BLaER1 (cell line): ENCODE data around the gene PALLD.

ENCODE experiments used
- H3K27ac ChIP-seq: shearing (Covaris generic); formaldehyde crosslinking; 2 replicates; pipeline ENCODE4 v1.8.1; 2022
- H3K27me3 ChIP-seq: shearing (Covaris generic); formaldehyde crosslinking; 2 replicates; pipeline ENCODE4 v1.8.1; 2022
- H3K36me3 ChIP-seq: shearing (Covaris generic); formaldehyde crosslinking; 2 replicates; pipeline ENCODE4 v1.8.1; 2022
- H3K4me1 ChIP-seq: shearing (Covaris generic); formaldehyde crosslinking; 2 replicates; pipeline ENCODE4 v1.8.1; 2022
- H3K4me2 ChIP-seq: shearing (Covaris generic); formaldehyde crosslinking; 2 replicates; pipeline ENCODE4 v1.8.1; 2022
- H3K4me3 ChIP-seq: shearing (Covaris generic); formaldehyde crosslinking; 2 replicates; pipeline ENCODE4 v1.8.1; 2022
- H3K9ac ChIP-seq: shearing (Covaris generic); formaldehyde crosslinking; 2 replicates; pipeline ENCODE4 v1.8.1; 2022
- H3K9me3 ChIP-seq: shearing (Covaris generic); formaldehyde crosslinking; 2 replicates; pipeline ENCODE4 v1.8.1; 2022
- H4K20me1 ChIP-seq: shearing (Covaris generic); formaldehyde crosslinking; 2 replicates; pipeline ENCODE4 v1.8.1; 2022
- Cebpa-rat ChIP-seq: shearing (Covaris generic); IDR thresholded peaks from 2 replicates; pipeline ENCODE4 v1.8.1; 2022

PALLD gene

DNA sequence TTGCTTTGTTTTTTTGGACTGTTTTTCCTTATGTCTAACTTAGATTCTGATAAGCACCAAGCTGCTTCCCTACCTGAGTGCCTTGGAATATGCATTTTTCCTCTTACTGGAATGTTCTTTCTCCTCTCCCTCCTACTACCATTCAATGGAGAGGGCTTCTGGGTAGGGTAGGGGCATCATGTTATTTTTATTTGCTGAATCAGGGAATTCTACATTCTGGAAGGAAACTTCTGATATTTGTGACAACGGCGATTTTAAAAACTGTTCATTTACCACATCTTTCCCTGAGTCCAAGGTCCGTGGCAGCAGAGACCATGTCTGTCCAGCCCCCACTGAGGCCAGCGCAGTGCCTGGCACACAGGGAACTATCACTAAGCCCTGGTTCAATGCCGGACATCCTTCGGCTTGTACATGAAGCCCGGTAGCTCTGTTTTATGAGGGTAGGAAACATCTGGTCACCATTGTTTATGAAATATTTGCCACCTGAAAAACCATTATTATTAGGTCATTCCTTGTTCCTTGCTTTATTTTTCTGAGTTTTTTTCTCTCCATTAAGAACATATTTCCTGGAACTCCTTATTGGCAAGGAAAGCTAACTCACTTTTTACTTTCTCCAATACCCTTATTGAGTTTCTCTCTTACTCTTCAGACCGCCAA lies 57.0 kb downstream of the PALLD start:
- TF ChIP-seq Cebpa-rat = no peak
- H3K27me3 ChIP-seq = no peaks in the 10 kb centered on the region
- H3K36me3 ChIP-seq = no peaks in the 10 kb centered on the region
- H3K9ac ChIP-seq = no peak overlapping the region
- no peak overlapping the region for H3K4me3 ChIP-seq
- no peak overlapping the region for H3K27ac ChIP-seq
- no peaks in the 10 kb centered on the region for H3K9me3 ChIP-seq
- H4K20me1 ChIP-seq = no peaks in the 10 kb centered on the region
- no peaks in the 10 kb centered on the region for H3K4me1 ChIP-seq
- no peak overlapping the region for H3K4me2 ChIP-seq

DNA sequence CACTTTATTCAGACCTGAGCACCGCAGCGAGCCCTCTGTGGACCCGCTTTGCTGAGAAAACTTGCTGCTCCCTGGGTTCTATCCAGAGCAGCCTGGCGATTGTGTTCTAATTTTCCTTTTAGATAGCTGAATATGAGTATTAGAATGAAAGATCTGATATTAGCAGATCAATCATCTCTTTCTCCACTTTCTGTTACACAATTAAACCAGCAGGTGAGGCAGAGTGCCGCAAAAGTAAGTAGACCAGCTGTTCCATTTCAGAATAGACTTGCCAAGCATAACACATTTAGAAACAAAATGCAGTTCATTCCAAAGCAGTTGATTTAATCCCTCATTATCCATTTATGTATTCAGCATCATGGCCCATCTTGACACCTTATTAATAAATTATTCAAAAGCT lies 58.6 kb downstream of the PALLD start:
- Histone ChIP-seq H3K4me3 (no peak overlapping the region), H3K4me1 (no peaks in the 10 kb centered on the region), H3K4me2 (no peak overlapping the region), H3K27ac (no peak overlapping the region), H4K20me1 (no peaks in the 10 kb centered on the region), H3K9ac (no peak overlapping the region), H3K36me3 (no peaks in the 10 kb centered on the region), H3K27me3 (no peaks in the 10 kb centered on the region), H3K9me3 (no peaks in the 10 kb centered on the region)
- TF ChIP-seq Cebpa-rat = no peak

DNA sequence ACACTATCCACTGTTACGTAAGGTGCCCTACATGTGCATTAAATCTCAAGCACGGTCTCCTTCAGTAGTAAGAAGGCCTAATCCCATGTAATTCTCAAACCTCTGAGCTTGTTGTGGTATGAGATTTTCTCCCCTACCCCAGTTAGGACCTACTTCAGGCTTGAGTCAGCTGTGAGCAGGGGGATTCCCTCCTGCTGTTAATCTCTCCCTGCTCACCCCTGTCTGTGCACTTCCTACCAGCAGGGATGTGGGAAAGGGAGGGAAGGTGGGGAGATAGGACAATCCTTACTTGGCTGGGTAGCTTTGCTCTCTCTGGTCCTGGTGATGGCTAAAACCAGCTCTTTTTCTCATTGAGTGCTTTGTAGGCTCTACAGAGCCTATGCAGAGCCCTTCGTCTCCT lies 60.8 kb downstream of the PALLD start:
- H3K27ac ChIP-seq = no peak overlapping the region
- no peak for TF ChIP-seq Cebpa-rat
- H3K36me3 ChIP-seq = no peaks in the 10 kb centered on the region
- no peaks in the 10 kb centered on the region for H3K27me3 ChIP-seq
- no peaks in the 10 kb centered on the region for H3K4me1 ChIP-seq
- H3K9ac ChIP-seq = no peak overlapping the region
- H4K20me1 ChIP-seq = no peaks in the 10 kb centered on the region
- no peak overlapping the region for H3K4me2 ChIP-seq
- no peaks in the 10 kb centered on the region for H3K9me3 ChIP-seq
- H3K4me3 ChIP-seq = no peak overlapping the region

DNA sequence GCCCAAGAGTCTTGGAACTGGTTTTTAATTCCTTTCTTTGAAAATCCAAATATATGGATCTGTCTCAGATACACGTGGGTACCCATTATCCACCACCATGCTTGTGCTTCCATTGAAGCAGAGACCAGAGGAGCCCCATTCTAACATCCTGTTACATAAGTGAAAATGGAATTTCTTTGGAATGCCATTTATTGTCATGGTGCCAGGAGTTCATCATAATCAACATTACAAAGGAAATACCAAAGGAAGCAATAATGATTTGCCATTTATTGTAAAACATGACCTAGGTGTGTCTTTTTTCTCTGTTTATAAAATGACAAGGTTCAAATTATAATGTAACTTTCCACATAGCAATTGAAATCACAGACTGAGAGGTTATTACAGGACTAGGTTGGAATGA lies 61.7 kb downstream of the PALLD start:
- no peak overlapping the region for H3K4me3 ChIP-seq
- no peaks in the 10 kb centered on the region for H3K4me1 ChIP-seq
- H3K9ac ChIP-seq = no peak overlapping the region
- H3K36me3 ChIP-seq = no peaks in the 10 kb centered on the region
- H3K4me2 ChIP-seq = no peak overlapping the region
- H3K27ac ChIP-seq = no peak overlapping the region
- H3K27me3 ChIP-seq = no peaks in the 10 kb centered on the region
- no peaks in the 10 kb centered on the region for H3K9me3 ChIP-seq
- TF ChIP-seq Cebpa-rat = no peak
- no peaks in the 10 kb centered on the region for H4K20me1 ChIP-seq

DNA sequence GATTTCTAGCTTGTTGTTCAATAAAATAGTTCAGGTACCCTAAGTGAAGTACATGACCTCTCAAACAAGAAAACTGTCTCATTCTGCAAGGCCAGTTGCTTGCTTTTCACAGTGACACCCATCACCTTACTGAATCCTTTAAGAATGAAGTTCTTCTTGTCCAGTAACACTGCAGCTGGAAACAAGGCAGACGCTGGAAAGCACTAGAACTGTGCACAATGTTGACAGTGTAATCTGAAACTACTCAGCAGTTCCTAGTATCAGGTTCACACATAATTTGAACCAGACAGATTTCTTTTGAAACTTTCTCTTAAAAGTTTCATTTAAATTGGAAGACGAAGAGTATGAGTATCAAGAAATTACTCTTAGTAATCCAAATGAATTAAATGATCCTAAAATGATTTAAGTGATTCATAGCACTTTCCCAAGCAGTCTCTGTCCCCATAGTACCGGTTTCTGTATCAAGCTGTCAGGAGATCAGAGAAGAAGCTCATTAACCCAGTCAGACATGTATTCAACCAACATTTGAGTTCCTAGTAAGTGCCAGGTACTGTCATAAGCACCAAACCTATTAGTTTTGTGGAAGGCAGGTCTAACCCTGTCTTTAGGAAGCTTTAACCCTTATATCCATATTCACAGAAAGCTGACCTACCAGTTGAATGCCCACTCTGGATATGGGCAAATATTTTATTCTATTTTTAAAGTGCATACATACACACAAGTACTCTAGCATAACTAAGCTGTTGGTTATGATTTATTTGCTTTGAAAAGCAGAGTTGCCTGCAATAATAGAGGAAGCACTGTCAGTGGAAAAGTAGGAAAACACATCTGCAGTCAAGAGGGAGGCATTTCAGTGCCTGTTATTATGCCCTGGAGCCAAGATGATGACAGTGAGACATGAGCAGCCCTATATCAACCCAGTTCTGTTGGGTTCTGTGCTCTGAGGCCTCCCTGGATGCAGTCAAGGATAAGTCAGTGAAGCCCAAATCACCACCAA lies 63.6 kb downstream of the PALLD start:
- no peaks in the 10 kb centered on the region for H3K27me3 ChIP-seq
- no peak overlapping the region for H3K27ac ChIP-seq
- TF ChIP-seq Cebpa-rat = no peak
- no peaks in the 10 kb centered on the region for H3K9me3 ChIP-seq
- H3K36me3 ChIP-seq = no peaks in the 10 kb centered on the region
- H3K9ac ChIP-seq = no peak overlapping the region
- no peak overlapping the region for H3K4me2 ChIP-seq
- no peaks in the 10 kb centered on the region for H3K4me1 ChIP-seq
- H3K4me3 ChIP-seq = no peak overlapping the region
- no peaks in the 10 kb centered on the region for H4K20me1 ChIP-seq

DNA sequence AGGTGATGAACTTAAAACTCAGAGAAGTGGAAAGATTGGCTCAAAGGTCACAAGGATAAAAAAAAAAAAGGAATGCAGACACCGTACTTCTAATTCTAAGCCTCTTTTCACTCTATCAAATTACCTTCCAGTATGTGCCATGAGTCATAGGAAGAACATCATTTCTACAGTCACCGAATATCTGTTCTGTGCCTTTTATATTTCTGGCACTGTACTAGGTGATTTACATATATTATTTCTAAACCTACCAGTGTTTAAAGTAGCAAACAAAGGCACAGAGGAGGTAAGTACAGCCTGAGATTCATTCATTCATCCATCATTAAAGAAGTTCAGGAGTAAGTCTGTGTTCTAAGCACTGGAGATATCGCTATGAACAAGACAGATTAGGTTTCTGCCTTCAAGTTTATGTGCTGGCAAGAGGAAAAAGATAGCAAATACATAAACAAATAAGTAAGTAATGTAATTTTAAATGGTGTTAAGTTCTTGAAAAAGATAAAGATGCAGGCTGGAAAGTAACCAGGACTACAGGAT lies 65.3 kb downstream of the PALLD start:
- Histone ChIP-seq H3K36me3 (no peaks in the 10 kb centered on the region), H3K4me1 (no peaks in the 10 kb centered on the region), H4K20me1 (no peaks in the 10 kb centered on the region), H3K4me3 (no peak overlapping the region), H3K27me3 (no peaks in the 10 kb centered on the region), H3K9me3 (no peaks in the 10 kb centered on the region), H3K27ac (no peak overlapping the region), H3K4me2 (no peak overlapping the region), H3K9ac (no peak overlapping the region)
- TF ChIP-seq Cebpa-rat = no peak

DNA sequence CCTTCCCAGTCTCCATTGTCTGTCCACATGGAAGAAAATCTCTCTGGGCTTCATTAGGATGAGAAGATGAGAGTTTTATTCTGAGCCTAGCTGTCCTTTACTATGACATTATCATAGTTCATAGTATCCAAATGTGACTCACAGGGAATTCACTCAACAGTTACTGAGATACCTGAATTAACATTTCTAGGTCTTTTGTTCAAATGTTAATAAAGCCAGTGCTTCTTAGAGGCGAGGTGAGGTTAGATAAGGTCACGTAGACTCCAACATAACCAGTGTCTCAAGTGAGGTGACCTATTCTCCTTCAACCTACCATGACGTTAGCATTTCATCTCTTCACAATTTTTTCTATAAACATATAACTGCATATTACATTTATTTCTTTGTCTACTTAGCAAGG lies 67.2 kb downstream of the PALLD start:
- no peak for TF ChIP-seq Cebpa-rat

DNA sequence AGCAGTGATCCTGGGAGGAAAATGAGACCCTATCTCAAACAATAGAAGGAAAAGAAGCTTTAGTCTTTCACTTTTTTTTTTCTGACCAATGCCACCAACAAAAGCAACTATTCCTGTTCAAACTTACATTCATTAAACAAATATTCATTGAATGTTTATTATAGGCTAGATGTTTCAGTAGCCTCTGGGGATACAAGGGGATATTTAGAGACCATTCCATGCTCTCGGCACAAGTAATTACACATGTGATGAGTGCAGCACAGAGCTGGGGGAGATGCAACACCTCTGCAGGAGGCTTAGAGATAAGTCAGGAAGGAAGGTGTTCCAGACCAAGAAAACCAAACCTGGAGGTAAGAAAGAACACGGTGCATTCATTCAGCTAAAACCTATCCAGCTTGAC lies 68.3 kb downstream of the PALLD start:
- no peak overlapping the region for H3K4me2 ChIP-seq
- H4K20me1 ChIP-seq = no peaks in the 10 kb centered on the region
- H3K9me3 ChIP-seq = no peaks in the 10 kb centered on the region
- H3K36me3 ChIP-seq = no peaks in the 10 kb centered on the region
- no peak overlapping the region for H3K4me3 ChIP-seq
- no peak overlapping the region for H3K27ac ChIP-seq
- no peaks in the 10 kb centered on the region for H3K4me1 ChIP-seq
- H3K9ac ChIP-seq = no peak overlapping the region
- TF ChIP-seq Cebpa-rat = no peak
- no peaks in the 10 kb centered on the region for H3K27me3 ChIP-seq

More for the DNA sequence above, 67.2 kb downstream of the PALLD start:
- H3K4me1 ChIP-seq = no peaks in the 10 kb centered on the region
- H4K20me1 ChIP-seq = no peaks in the 10 kb centered on the region
- no peak overlapping the region for H3K4me3 ChIP-seq
- no peaks in the 10 kb centered on the region for H3K36me3 ChIP-seq
- no peak overlapping the region for H3K4me2 ChIP-seq
- no peak overlapping the region for H3K27ac ChIP-seq
- H3K9me3 ChIP-seq = no peaks in the 10 kb centered on the region
- H3K9ac ChIP-seq = no peak overlapping the region
- H3K27me3 ChIP-seq = no peaks in the 10 kb centered on the region

DNA sequence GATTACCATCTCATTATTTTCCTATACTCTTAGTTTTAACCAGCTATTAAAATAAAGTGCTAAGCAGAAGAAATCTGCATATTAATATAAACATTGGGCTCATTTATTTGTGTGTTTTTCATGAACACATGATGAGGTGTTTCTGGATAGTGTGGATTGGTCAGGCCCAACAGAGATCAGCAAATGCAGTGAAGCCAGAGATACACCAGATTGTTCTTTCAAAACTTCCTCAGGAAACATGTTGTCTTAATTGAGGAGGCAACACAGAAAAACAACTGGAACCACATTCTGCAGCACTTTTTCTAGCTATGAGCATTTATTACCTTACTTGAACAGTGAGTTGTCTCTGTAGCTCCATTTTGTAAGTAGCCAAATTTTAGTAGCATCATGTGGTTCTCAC lies 69.9 kb downstream of the PALLD start:
- Histone ChIP-seq H3K9ac (no peak overlapping the region), H3K27ac (no peak overlapping the region), H3K27me3 (no peaks in the 10 kb centered on the region), H3K4me3 (no peak overlapping the region), H3K4me2 (no peak overlapping the region), H4K20me1 (no peaks in the 10 kb centered on the region), H3K36me3 (no peaks in the 10 kb centered on the region), H3K4me1 (no peaks in the 10 kb centered on the region), H3K9me3 (no peaks in the 10 kb centered on the region)
- TF ChIP-seq Cebpa-rat = no peak
